Colonic mucosa (tissue), 4 donors: ENCODE results near the gene RFFL. TPM values are rescaled to one million over a fixed set of nuclear protein-coding genes. Genes with fewer than 3 reads are reported as not detected.

ENCODE experiments used
- DNase-seq: peaks from one replicate; pipeline ENCODE4 v3.0.0-alpha.2; 2020
- H3K27ac ChIP-seq: fragments of 200-600 bp; one replicate; pipeline ENCODE4 v1.8.0; 2021
- H3K27me3 ChIP-seq: fragments of 200-600 bp; one replicate; pipeline ENCODE4 v1.8.0; 2021
- H3K36me3 ChIP-seq: fragments of 200-600 bp; one replicate; pipeline ENCODE4 v1.8.0; 2021
- H3K4me1 ChIP-seq: fragments of 200-600 bp; one replicate; pipeline ENCODE4 v1.8.0; 2021; ENCODE audit warnings: mild to moderate bottlenecking
- H3K4me3 ChIP-seq: fragments of 200-600 bp; one replicate; pipeline ENCODE4 v1.8.0; 2021
- H3K9ac ChIP-seq, 2 donors: one replicate each; pipeline ENCODE4 v1.7.0; 2013; ENCODE audit warnings: control low read depth in 2 of 2, low read depth in 2 of 2, low read length in 2 of 2
- H3K9me3 ChIP-seq: fragments of 200-600 bp; one replicate; pipeline ENCODE4 v1.8.0; 2021
- intact Hi-C: fragments of 100-400 bp; cut with DNase I; formaldehyde crosslinking; loops from one replicate; pipeline ENCODE4 v1.14.1; 2022
- total RNA-seq, 2 donors: library from RNA; stranded (reverse); fragmentation: NEBNext Ultra II Directional in 1 of 2; extraction: Animal tissue kit (Norgen Biotek cat#: 25700) in 1 of 2; gene quantifications; one replicate each; pipeline ENCODE4 v1.2.1, GENCODE V29; 2021
- TF ChIP-seq, protein P1 (sequence below): fragments of 200-600 bp; IDR thresholded peaks from one replicate; pipeline ENCODE4 v1.8.0; 2022; ENCODE audit warnings: antibody characterized with exemption, mild to moderate bottlenecking
- donor health status: healthy.
- donor health status: DM: no; HTN: no; CAD: no.
- donor health status: DM: no; HTN: no; CAD: no.

RFFL gene
- total RNA-seq, 2 donors from 2014 or later, result 48.4 to 82.5 TPM

DNA sequence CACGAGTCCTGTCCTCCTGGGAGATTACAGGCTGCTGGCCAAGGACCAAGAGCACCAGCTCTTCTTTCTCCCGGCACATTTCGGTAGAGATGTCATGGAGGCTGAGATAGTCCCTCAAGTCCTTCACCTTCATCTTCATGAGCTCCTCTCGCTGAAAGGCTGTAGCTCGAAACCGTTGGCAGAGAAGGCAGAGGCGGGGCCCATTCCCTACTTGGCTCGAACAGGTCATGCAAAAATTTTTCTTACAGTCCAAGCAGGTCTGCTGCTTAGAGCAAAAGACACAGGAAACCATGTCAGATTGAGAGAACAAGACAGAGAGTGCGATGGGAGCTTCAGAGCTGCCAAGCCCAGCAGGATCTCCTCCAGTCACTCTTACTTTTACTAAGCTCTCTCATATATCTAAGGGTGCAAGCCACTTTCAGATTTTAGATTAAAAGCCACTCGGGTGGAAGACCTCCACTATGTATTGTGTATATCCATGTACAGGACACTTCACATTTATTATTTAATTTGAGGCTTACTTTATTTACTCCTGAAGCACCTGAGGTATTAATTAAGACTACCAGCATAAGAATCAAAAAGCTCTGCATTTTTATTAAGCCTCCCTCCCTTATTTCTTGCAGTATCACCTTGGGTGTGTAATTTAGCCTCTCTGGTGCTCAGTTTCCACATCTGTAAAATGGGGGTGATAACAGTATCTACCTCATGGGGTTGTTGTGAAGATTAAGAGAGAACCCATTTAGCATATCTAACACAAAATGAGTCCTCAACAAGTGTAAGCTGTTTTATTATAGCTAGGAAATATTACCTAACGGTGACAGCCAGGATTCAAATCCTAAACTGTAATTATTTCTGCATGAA lies 41.8 kb downstream of the RFFL start:
- Histone ChIP-seq H3K36me3 (peaks cover 10% of the 10 kb centered on the region), H3K4me3 (no peak overlapping the region), H3K27me3 (no peaks in the 10 kb centered on the region), H3K4me1 (no peaks in the 10 kb centered on the region), H3K9me3 (no peaks in the 10 kb centered on the region), H3K27ac (peak overlapping the region; percentile 7), H3K9ac (no peak overlapping the region)
- TF ChIP-seq, protein P1, sequence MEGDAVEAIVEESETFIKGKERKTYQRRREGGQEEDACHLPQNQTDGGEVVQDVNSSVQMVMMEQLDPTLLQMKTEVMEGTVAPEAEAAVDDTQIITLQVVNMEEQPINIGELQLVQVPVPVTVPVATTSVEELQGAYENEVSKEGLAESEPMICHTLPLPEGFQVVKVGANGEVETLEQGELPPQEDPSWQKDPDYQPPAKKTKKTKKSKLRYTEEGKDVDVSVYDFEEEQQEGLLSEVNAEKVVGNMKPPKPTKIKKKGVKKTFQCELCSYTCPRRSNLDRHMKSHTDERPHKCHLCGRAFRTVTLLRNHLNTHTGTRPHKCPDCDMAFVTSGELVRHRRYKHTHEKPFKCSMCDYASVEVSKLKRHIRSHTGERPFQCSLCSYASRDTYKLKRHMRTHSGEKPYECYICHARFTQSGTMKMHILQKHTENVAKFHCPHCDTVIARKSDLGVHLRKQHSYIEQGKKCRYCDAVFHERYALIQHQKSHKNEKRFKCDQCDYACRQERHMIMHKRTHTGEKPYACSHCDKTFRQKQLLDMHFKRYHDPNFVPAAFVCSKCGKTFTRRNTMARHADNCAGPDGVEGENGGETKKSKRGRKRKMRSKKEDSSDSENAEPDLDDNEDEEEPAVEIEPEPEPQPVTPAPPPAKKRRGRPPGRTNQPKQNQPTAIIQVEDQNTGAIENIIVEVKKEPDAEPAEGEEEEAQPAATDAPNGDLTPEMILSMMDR, result no peak
- intact Hi-C loops, result no loop called here
- DNase-seq, result no peak

DNA sequence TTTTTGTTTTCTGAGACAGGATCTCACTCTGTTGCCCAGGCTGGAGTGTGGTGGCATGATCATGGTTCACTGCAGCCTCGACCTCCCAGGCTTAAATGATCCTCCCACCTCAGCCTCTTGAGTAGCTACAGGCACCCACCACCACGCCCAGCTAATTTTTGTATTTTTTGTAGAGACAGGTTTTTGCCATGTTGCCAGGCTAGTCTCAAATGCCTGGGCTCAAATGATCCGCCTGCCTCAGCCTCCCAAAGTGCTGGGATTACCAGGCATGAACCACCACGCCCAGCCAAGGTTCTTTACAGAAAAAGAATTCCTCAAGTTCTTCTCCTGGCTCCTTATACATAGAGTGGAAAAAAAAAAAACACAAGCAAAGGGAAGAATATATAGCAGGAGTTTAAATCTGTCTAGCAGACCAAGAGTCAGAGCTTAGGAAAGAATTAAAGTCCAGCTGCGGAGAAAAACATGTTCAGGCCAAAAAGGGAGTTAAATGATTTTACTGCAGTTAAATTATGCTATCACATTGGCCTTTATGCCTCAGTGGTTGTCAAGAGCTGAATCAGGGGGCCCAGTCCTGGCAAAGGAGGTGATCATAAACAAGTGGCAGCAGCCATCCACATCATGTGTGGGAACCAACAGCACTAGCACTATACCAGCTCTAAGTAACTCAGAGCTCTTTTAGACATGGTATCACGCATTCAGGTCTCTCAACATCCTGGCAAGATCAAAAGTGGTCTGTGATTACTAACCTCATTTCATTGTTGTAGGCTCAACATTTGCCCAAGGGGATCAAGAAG lies 43.9 kb downstream of the RFFL start:
- Histone ChIP-seq H3K27ac (no peak overlapping the region), H3K4me3 (no peak overlapping the region), H3K27me3 (no peaks in the 10 kb centered on the region), H3K36me3 (peaks cover 6% of the 10 kb centered on the region), H3K4me1 (no peaks in the 10 kb centered on the region), H3K9ac (no peak overlapping the region), H3K9me3 (no peaks in the 10 kb centered on the region)
- no peak for DNase-seq
- intact Hi-C loops, result no loop called here
- TF ChIP-seq, protein P1, result no peak

DNA sequence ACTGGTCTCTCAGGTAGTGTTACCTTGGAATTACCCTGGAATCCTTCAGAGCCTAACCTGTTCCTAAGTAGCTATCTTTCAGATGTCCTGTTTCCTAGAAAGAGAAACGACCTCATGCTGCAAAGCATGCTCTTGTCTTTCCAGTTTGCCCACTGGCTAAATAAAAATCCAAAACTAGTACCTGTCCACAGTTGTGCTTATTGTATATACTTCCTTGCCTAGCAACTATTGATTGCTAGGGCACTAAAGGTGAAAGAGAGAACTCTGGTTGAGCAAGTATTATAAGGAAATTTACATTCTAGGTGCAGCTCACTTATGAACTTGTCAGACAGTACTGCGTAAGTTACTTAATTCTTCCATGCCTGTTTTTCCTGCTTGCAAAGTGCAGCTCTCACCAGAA lies 44.7 kb downstream of the RFFL start:
- TF ChIP-seq, protein P1, result no peak
- Histone ChIP-seq H3K4me1 (no peaks in the 10 kb centered on the region), H3K4me3 (no peak overlapping the region), H3K36me3 (peaks cover 6% of the 10 kb centered on the region), H3K27ac (no peak overlapping the region), H3K9ac (no peak overlapping the region), H3K9me3 (no peaks in the 10 kb centered on the region), H3K27me3 (no peaks in the 10 kb centered on the region)
- intact Hi-C loops, result no loop called here
- DNase-seq, result no peak

DNA sequence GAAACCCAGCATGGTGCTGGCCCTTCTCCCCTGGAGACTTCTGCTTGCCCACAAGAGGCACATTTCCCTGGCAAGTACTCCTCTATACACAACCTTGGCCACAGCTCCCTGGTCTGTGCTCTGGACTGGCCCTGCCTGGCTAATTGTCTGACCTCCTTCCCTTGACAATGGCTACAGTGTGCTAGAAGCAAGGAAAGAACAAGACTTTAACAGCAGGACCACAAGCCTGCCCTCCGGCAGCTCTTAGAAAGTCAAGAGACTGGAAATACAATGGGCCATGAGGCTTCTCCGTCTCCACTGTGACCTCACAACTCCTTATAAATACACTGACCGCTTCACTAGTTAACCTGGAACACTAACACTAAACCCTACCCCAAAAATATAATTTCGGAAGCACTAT lies 46.5 kb downstream of the RFFL start:
- TF ChIP-seq, protein P1, result no peak
- DNase-seq, result no peak

DNA sequence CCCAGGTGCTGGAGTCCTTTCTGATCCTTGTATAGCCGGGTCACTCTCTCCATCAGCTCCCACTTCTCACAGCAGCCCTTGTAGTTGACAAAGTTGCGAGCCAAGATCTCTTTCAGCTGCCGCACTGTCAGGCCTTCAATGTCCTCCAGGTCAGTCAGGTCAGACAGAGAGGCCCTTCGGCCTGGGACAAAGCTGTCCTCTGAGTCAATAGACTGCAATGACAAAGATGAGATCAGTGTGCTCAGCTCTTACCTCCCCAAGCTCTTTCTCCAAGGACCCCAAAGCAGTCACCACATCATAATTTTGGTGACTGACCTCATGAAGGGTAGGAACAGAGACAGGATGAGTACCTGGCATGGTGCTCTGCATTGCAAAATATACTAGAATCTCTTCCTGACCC lies 47.1 kb downstream of the RFFL start:
- Histone ChIP-seq H3K36me3 (peaks cover 6% of the 10 kb centered on the region), H3K4me1 (no peaks in the 10 kb centered on the region), H3K9me3 (no peaks in the 10 kb centered on the region), H3K27me3 (no peaks in the 10 kb centered on the region), H3K27ac (no peak overlapping the region), H3K4me3 (no peak overlapping the region), H3K9ac (no peak overlapping the region)
- DNase-seq, result no peak
- intact Hi-C loops, result no loop called here
- TF ChIP-seq, protein P1, result no peak

More for the DNA sequence above, 46.5 kb downstream of the RFFL start:
- Histone ChIP-seq H3K4me1 (no peaks in the 10 kb centered on the region), H3K4me3 (no peak overlapping the region), H3K27me3 (no peaks in the 10 kb centered on the region), H3K36me3 (peaks cover 6% of the 10 kb centered on the region), H3K9me3 (no peaks in the 10 kb centered on the region), H3K27ac (no peak overlapping the region), H3K9ac (no peak overlapping the region)
- intact Hi-C loops, result no loop called here
